Upper lobe of left lung (tissue), 6 donors: Measurements from ENCODE around the gene DSTYK. TPM values are rescaled to one million over a fixed set of nuclear protein-coding genes. Genes with fewer than 3 reads are reported as not detected.
A peak's percentile ranks its signal among the peaks of the same experiment; 100 is the strongest.

Source experiments
- ATAC-seq, 2 donors: fragments of 200-7000 bp; cut with Tn5 transposase; one replicate each; pipeline ENCODE4 v1.9.1; 2022; ENCODE audit warnings: mild to moderate bottlenecking in 2 of 2, moderate library complexity in 2 of 2; ENCODE audit not compliant: low FRiP score in 2 of 2
- DNase-seq, 2 donors: peaks; one replicate each; pipeline ENCODE4 v3.0.0-alpha.2; 2019 to 2020
- H3K27ac ChIP-seq, 4 donors: fragments of 200-600 bp; sonication (generic); one replicate each; pipeline ENCODE4 v1.5.1; 2016 to 2019
- H3K27me3 ChIP-seq, 4 donors: fragments of 200-600 bp; sonication (generic); one replicate each; pipeline ENCODE4 v1.5.1; 2017 to 2019
- H3K36me3 ChIP-seq, 4 donors: fragments of 200-600 bp; sonication (generic); one replicate each; pipeline ENCODE4 v1.5.1; 2016 to 2019
- H3K4me1 ChIP-seq, 4 donors: fragments of 200-600 bp; sonication (generic); one replicate each; pipeline ENCODE4 v1.5.1; 2018 to 2019
- H3K4me3 ChIP-seq, 4 donors: fragments of 200-600 bp; sonication (generic); one replicate each; pipeline ENCODE4 v1.5.1; 2017 to 2019; ENCODE audit warnings: mild to moderate bottlenecking in 2 of 4, moderate library complexity in 1 of 4
- H3K9me3 ChIP-seq, 4 donors: fragments of 200-600 bp; sonication (generic); one replicate each; pipeline ENCODE4 v1.5.1; 2018 to 2019
- EP300 ChIP-seq, 4 donors: sonication (generic); formaldehyde crosslinking; IDR thresholded peaks; one replicate each; pipeline ENCODE4 v1.5.1; 2017; ENCODE audit warnings: antibody characterized with exemption in 4 of 4, control low read depth in 2 of 4
- POLR2A ChIP-seq, 4 donors: fragments of 450-650 bp; IDR thresholded peaks; one replicate each; pipeline ENCODE4 v1.5.1; 2016 to 2017; ENCODE audit warnings: antibody characterized with exemption in 4 of 4, mild to moderate bottlenecking in 2 of 4
- POLR2AphosphoS5 ChIP-seq, 2 donors: sonication (generic); formaldehyde crosslinking; IDR thresholded peaks; one replicate each; pipeline ENCODE4 v1.5.1; 2017; ENCODE audit warnings: antibody characterized with exemption in 2 of 2
- WGBS, 2 donors: methylation state at CpG; one replicate each; pipeline ENCODE4 v1.1.5; 2017 to 2018; 5-methylcytosine and 5-hydroxymethylcytosine counted together
- total RNA-seq, 6 donors: library from RNA; depleted of rRNA in 4 of 6; stranded (reverse); fragments of >200 nt in 4 of 6; gene quantifications; one replicate each; pipeline versions ENCODE4 v1.1.0 to v1.2.1, GENCODE V29; 2016 to 2021
- TF ChIP-seq, protein P1 (sequence below), 6 experiments: fragments of 450-650 bp in 4 of 6; fragments of 200-600 bp in 2 of 6; sonication (generic) in 2 of 6; IDR thresholded peaks; one replicate each; pipeline ENCODE4 v1.5.1; 2016 to 2019; ENCODE audit warnings: antibody characterized with exemption in 6 of 6
- donor health status: DM: no; HTN: no; CAD: no; lungs with moderate emphysema.
- donor health status: DM: no; HTN: yes; CAD: no; lungs with severe emphysema.

DSTYK gene
- total RNA-seq, 6 donors from 2014 or later, result 8.4 to 15.7 (median 10.6) TPM

- Histone ChIP-seq H3K27ac (no peak overlapping the region), H3K36me3 (no peaks in the 10 kb centered on the region), H3K4me3 (no peak overlapping the region), H3K9me3 (no peaks in the 10 kb centered on the region), H3K27me3 (no peaks in the 10 kb centered on the region), H3K4me1 (peaks cover 22 to 44% (median 36%) of the 10 kb centered on the region in 4 donors)
- DNase-seq (no peak), ATAC-seq (no peak)
- TF ChIP-seq POLR2AphosphoS5 (IDR thresholded peaks at IDR 0.05) (no peak), EP300 (IDR thresholded peaks at IDR 0.05) (no peak), POLR2A (IDR thresholded peaks at IDR 0.05) (no peak)
- TF ChIP-seq, protein P1, sequence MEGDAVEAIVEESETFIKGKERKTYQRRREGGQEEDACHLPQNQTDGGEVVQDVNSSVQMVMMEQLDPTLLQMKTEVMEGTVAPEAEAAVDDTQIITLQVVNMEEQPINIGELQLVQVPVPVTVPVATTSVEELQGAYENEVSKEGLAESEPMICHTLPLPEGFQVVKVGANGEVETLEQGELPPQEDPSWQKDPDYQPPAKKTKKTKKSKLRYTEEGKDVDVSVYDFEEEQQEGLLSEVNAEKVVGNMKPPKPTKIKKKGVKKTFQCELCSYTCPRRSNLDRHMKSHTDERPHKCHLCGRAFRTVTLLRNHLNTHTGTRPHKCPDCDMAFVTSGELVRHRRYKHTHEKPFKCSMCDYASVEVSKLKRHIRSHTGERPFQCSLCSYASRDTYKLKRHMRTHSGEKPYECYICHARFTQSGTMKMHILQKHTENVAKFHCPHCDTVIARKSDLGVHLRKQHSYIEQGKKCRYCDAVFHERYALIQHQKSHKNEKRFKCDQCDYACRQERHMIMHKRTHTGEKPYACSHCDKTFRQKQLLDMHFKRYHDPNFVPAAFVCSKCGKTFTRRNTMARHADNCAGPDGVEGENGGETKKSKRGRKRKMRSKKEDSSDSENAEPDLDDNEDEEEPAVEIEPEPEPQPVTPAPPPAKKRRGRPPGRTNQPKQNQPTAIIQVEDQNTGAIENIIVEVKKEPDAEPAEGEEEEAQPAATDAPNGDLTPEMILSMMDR (IDR thresholded peaks at IDR 0.05), result no peak
- WGBS, 2 donors, result 81 to 82% methylated on average over 2 of the region's 2 CpGs
These were observed 46.2 kb upstream of the DSTYK start for GRCh38 chr1:205257735-205258134.

DNA sequence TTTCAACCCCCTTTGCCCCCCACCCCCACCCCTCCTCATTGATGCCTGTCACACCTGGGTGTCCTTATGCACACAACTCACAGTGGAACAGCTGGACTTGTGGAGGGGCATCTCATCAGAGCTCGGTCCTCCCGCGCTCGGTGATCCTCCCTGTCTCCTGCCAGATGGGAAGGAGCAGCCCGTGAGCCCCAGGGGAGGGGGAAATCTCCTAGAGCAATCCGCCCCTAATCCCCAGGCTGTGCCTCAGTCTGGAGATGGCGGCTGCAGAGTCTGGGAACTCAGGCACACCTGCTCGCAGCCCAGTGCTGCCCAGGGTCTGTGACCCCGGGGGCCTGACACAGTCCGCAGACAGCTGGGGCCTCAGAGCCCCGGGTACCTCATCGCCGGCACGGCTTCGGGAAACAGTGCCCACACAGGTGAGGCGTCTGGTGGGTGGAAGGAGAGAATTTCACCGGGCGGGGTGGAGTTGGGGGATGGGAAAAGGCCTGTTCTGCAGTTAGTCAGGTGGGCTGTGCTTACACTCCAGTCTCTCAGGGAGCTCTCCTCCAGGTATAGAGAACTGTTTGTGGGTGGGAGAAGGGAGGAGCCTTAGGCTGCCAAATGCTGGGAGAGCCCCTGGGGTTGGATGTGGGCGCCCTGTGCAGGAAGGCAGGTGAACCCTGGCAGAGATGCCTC, 45.6 kb upstream of the DSTYK start:
- Histone ChIP-seq H3K4me1 (peaks cover 22 to 38% (median 33%) of the 10 kb centered on the region in 4 donors), H3K27ac (no peak overlapping the region), H3K36me3 (no peaks in the 10 kb centered on the region), H3K4me3 (no peak overlapping the region), H3K27me3 (no peaks in the 10 kb centered on the region), H3K9me3 (no peaks in the 10 kb centered on the region)
- no peak for DNase-seq
- ATAC-seq, result no peak
- 93 to 98% methylated on average over 8 to 15 of the region's 19 CpGs for WGBS, 2 donors
- no peak for TF ChIP-seq POLR2A (IDR thresholded peaks at IDR 0.05)
- TF ChIP-seq EP300 (IDR thresholded peaks at IDR 0.05), result no peak
- TF ChIP-seq, protein P1 (IDR thresholded peaks at IDR 0.05), result no peak
- no peak for TF ChIP-seq POLR2AphosphoS5 (IDR thresholded peaks at IDR 0.05)

DNA sequence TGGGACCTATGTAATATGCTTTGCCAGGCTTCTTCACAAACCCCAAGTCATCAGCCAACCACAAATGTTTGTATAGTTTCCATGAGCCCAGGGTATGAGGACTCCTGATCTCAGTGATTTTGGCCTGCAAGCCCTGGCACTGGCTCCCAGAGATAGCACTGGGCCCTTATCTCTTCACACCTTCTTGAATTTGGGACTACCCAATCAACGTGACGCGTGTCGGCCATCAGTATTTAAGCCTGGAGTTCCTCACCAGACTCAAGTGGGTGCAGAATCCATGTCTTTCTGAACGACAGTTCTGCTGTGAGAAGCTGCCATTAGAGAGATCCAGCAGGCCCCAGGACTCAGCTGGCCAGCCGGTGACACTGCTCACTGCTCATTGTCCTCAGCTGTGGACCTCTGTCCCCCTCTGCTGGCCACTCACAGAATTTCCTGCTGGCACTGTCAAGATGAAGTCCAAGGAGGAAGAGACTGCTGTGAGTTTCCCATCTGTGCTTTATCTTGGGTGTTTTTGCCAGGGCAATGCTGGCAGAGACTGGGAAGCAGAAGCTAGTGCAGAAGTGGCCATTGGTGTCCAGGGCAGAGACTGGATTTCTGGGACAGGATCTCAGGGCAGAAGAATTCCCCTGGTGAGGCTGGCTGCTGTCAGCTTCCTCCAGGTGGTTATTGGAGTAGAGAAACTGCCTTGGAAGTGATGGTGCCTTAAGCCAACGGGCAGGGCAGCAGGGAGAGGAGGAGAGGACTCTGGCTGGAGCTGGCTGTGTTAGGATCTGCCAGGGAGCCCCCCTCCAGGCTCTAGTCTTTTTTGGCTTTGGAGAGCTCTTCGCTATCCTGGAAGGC, 44.7 kb upstream of the DSTYK start:
- H3K27me3 ChIP-seq, result no peaks in the 10 kb centered on the region
- peak overlapping the region in 1 of 4 donors; percentile 45 for H3K27ac ChIP-seq
- no peaks in the 10 kb centered on the region for H3K36me3 ChIP-seq
- ATAC-seq (peak; percentile 93 to 95), DNase-seq (peak in 1 of 2 donors; percentile 91)
- H3K9me3 ChIP-seq, result no peaks in the 10 kb centered on the region
- H3K4me1 ChIP-seq, result peaks cover 20 to 28% (median 27%) of the 10 kb centered on the region in 4 donors
- TF ChIP-seq POLR2A (IDR thresholded peaks at IDR 0.05) (no peak), POLR2AphosphoS5 (IDR thresholded peaks at IDR 0.05) (peak in 1 of 2 donors; percentile 22), EP300 (IDR thresholded peaks at IDR 0.05) (no peak)
- TF ChIP-seq, protein P1 (IDR thresholded peaks at IDR 0.05), result peak; percentile 95 to 98 (median 96)
- WGBS, 2 donors, result 33 to 34% methylated on average over 3 to 8 of the region's 8 CpGs
- H3K4me3 ChIP-seq, result no peak overlapping the region

DNA sequence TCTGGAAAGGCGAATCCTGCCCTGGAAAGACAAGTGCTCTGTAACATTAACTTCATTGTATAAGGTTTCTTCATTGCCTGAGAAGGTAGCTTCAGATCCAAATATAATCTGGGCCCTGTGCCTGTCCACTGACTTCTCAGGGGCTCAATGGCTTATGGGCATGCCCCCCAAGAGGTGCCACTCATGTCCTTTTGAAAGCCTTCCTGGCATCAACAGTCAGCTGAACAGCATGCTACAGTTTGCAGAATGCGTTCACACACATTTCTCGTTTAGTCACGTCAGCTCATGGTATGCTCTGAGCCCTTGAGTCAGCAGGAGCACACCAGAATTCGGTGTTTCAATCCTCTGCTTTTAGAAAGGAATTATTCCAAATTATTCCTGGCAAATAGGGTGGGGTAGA, 40.1 kb upstream of the DSTYK start:
- no peak for TF ChIP-seq POLR2AphosphoS5 (IDR thresholded peaks at IDR 0.05)
- TF ChIP-seq, protein P1 (IDR thresholded peaks at IDR 0.05), result no peak
- no peak for TF ChIP-seq EP300 (IDR thresholded peaks at IDR 0.05)
- TF ChIP-seq POLR2A (IDR thresholded peaks at IDR 0.05), result no peak
- H3K4me1 ChIP-seq, result peaks cover 30 to 43% (median 41%) of the 10 kb centered on the region in 4 donors

More for the DNA sequence above, 40.1 kb upstream of the DSTYK start:
- H3K36me3 ChIP-seq, result no peaks in the 10 kb centered on the region
- no peaks in the 10 kb centered on the region for H3K9me3 ChIP-seq
- H3K27ac ChIP-seq, result no peak overlapping the region
- ATAC-seq (no peak), DNase-seq (no peak)
- H3K4me3 ChIP-seq, result no peak overlapping the region
- 83 to 92% methylated on average over 5 of the region's 5 CpGs for WGBS, 2 donors
- H3K27me3 ChIP-seq, result no peaks in the 10 kb centered on the region
